ACHN (cell line): ENCODE measurements around the gene GOLGA6C.
"Not testable (repeated sequence)": the region's sequence is repeated elsewhere in the genome, so short reads cannot be mapped to it uniquely, and the experiment has no call there.

Source experiments
- DNase-seq: peaks from one replicate; pipeline ENCODE4 v3.0.0-alpha.2; 2015
- in situ Hi-C: cut with HindIII; loops from 2 replicates; pipeline ENCODE4 v1.10.0; 2017; ENCODE audit warnings: low sequenced_read_pairs, low pct_ligation_motif_present, low pct_unique_long_range_greater_than_20kb

Gene GOLGA6C

DNA sequence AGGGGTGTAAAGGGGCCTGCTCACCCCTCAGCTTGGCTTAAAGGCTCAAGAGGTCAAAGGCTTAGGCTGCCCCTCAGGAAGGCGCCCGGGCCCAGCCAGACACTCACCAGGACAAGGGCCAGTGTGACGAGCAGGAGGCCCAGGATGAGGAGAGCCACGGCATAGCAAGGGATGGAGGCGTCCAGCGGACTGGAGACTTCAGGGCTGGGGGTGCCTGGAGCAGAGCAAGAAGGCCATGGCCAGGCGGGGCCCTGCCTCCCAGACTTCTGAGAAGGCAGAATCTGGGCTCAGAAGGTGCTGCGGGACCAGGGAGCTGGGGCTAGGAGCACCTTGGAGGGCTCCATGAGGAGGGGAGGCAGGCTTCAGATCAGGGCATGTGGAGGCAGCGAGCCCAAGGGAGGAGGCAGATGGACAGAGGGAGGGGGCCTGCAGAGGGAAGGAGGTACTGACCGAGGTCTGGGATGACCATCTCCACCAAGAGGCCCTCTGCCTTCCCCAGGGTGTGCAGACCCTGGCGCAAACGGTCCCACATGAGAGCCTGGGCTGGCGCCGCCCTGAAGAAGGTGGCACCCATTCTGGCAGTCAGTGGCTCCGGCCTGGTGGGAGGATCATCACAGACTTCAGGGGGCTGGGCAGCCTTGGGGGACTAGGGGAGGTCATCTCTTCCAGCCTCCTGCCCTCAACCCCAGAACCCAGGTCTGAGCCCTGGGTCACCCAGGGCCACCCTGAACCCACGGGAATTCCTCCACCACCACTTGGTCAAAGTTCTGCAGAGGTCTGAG lies 32.0 kb upstream of the GOLGA6C start:
- DNase-seq, result no peak
- in situ Hi-C loops, result no loop called here

GRCh38 chr15:75227112-75227511 lies 31.0 kb upstream of the GOLGA6C start:
- DNase-seq, in situ Hi-C loops: not testable (repeated sequence)

DNA sequence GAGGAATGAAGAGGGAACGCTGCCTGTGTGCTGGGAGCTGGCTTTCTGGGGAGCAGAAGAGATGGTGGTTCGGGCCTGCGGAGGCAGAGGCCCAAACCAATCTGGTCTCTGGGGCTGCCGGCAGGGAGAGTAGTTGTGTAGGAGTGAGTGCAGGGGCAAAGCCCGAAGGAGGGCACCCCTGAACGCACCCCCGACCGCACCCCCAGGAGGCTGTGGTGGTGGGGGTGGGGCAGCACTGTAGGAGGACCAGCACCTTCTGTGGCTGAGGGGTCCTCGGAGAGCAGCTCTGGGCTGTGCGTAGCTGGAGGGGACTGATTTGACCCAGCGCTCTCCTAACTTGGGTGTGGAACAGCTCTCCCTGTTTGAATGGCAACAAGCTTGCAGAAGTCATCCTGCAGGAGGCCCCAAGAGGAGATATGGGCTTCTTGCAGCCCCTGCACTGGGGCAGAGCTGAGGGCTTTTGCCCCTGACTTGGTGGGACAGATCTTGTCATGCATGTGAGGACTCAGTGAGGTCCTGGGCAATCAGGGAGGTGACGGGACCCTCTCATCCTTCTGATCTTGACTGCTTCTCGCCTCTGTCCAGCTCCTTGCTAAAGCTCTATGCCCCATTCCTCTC lies 30.4 kb upstream of the GOLGA6C start:
- in situ Hi-C loops, result no loop called here

DNA sequence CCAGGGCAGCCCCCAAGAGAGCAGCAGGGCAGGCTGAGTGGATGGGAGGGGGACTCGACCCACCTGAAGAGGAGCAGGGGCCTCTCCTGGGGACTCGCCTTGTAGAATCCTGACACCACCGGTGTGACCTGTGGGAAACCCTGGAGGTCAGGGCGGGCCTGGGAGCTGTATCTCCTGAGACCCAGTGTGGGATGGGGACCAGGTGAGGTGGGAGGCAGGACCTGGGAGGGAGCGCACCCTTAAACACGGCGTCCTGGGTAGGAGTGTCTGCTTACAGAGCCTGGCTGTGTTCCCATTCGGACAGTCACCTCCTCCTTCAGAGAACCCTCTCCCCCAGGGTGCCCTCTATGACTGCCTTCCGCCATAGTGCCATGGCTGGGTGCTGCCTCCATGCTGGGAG lies 29.3 kb upstream of the GOLGA6C start:
- no peak for DNase-seq
- in situ Hi-C loops, result no loop called here

More for the DNA sequence above, 30.4 kb upstream of the GOLGA6C start:
- no peak for DNase-seq

GRCh38 chr15:75229191-75230015 lies 28.7 kb upstream of the GOLGA6C start:
- in situ Hi-C loops, result no loop called here
- no peak for DNase-seq

- in situ Hi-C loops, result no loop called here
- DNase-seq, result no peak
Measured at GRCh38 chr15:75230016-75230343, 28.2 kb upstream of the GOLGA6C start.

GRCh38 chr15:75230551-75231371 lies 27.4 kb upstream of the GOLGA6C start:
- no peak for DNase-seq
- in situ Hi-C loops, result no loop called here

- DNase-seq, result no peak
- in situ Hi-C loops, result no loop called here
Measured at GRCh38 chr15:75231836-75232235, 26.3 kb upstream of the GOLGA6C start.

GRCh38 chr15:75232252-75232813 lies 25.8 kb upstream of the GOLGA6C start:
- DNase-seq, result no peak
- in situ Hi-C loops, result no loop called here

GRCh38 chr15:75232826-75233503 lies 25.2 kb upstream of the GOLGA6C start:
- in situ Hi-C loops, result no loop called here
- DNase-seq, result no peak

DNA sequence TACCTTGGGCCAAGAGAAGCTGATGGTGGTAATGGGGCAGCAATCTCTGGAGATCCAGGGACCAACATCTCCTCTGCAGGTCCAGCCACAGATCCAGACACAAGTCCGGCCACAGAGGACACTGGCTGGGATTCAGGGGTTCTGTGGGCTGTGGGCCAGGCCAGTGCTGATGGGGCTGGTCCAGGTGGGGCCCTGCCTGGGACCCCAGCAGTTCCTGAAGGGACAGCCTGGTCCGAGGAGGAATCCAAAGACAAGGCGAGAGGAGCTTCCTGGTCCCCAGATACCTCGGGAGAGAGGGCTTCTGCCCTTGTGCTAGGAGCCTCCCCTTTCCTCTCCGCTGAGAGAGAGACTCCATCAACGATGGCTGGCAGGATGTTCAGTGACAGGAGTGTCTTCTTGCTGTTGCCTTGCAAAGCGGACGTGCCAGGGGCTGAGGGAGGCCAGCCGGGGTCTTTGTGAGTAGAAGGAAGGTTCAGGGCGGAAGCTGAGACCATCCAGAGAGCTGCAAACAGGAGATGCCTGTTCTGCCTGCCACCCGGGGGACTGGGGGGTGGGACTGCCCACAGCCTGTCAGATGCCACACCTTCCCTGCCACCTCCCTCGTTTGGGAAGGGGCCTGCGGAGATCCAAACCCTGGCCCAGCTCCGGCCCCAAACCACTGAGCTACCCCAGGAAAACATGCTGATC lies 24.5 kb upstream of the GOLGA6C start:
- in situ Hi-C loops, result no loop called here
- no peak for DNase-seq

DNA sequence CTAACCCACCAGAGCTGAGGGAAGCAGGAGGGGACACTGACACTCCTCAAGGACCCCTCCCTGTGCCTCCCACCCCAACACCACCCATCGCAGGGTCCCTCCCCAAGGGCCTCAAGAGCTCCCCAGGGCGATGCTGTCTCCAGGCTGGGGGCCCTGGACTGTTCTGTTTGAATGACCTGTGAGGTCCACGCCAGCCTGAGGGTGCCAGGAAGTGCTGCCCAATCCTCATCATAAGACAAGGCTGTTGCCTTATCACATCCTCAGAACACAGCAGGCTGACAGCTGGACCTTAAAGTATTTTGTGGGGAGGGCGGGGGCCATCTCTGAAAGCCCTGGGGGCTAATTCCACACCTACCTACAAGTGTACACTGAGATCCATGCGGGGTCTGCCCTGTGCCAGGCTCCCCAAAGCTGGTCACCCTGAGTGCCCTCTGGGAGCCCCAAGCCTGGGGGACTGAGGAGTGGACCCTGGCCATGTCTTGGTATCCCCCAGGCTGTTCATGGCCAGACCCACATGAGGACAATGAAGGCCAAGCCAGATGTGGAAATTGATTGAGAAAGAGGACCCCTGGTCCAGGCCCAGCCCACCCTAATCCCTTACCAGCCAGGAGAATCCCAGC lies 23.8 kb upstream of the GOLGA6C start:
- in situ Hi-C loops, result no loop called here
- no peak for DNase-seq

DNA sequence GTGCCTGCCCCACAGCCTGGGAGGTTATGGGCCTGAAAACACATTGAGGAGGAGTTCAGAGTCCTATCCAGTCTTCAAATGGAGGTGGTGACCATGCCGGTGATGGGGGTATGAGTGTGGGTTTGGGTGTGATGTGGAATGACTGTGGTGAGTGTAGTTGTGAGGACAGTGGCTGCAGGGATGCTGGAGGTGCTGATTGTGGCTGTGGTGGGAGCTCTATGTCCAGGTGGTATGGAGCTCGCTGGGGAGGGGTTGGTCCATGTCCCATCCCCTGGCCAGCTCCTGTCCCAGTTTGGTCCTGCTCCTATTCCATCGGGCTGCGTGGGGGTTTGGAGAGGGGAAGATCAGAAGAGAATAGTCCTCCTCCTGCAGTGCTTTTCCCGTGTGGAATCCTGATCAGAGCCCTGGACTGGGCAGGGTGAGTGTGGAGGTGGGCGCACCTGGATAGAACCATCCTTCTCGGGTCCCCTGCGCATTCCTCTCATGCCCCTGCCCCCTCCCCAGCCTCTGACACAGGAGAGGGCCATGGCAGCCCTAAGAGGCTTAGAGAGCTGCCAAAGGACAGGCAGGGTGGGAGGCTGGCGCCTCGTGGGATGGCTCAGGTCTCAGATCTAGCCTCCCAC lies 23.0 kb upstream of the GOLGA6C start:
- in situ Hi-C loops, result no loop called here
- DNase-seq, result no peak

DNA sequence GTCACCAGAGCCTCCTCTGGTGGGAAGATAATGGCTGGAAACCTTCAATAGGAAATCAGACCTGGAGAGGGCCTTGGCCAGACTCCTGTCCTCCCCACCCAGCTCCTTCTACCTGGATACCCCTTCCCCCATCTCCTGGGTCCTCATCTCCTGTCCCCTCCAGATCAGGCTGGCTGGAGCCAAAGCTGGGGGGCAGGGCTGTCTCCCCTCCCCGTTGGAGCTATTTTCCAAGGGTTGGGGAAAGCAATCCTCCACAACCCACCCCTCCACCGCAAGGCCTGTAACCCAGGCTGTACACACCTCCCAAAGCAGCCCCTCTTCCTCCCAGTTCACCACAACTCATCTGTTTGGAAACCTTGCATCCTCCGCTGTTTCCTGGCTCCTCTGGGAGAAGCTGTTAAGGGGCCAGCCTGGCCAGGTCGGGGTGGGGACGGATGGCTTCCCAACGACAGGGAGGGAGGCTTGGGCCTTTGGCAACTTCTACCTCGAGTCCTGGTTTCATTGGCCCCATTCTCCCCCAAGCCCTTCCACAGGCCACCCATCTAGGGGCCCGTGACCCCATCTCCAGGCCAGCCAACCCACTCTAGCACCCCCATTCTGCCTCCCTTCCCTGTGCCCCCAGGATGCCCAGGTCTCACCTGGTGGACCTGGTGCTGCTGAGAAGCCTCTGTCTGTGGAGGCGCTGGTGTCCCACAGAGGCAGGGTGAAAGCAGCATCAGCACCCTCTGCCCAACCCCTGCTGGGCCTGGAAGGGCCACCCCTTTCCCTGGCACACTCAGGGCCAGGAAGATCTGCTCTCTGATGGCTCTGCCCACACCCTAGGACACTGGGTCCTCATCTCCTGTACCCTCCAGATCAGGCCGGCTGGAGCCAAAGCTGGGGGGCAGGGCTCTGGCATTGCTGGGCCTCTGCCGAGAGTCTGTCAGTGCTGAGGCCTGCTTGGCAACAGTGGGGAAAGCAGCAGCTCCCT lies 22.1 kb upstream of the GOLGA6C start:
- no peak for DNase-seq
- in situ Hi-C loops, result no loop called here

DNA sequence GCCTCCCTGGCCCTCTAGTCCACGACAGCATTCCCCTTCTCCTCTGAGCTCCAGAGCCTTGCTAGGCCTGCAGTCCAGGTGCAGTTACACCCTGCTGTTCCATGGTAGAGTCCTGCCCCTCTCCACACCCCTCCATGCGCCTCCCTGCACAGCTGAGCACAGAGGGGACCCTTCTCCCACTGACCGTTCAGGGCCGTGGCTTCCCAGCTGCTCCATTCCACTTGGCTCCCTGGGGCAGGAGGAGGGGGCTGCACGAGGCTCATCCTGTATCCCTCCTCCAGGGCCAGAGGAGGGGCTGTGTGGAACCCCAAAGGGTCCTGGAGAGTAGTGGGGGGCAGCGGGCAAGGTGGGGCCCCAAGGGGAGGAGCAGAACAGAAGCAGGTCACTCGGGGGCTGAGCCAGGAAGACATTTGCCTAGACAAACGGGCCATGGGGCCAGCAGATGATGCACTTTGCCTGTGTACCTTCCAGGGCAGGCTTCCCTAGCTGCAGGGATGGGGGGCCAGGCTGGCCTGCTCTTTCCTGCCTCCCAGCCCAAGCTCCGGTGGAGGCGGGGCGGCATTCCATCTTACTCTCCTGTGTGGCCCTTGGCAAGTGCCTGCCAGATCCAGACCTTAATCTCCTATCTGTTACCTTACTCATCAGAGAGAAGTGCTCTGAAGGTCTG lies 20.7 kb upstream of the GOLGA6C start:
- DNase-seq, result no peak
- in situ Hi-C loops, result no loop called here
